MM.1S (cell line): Measurements from ENCODE around the gene IFT27.
A peak's percentile ranks its signal among the peaks of the same experiment; 100 is the strongest.

ENCODE experiments used
- CTCF ChIP-seq: fragments of 300-600 bp; sonication (generic); IDR thresholded peaks from 2 replicates; pipeline ENCODE4 v1.5.1; 2016; ENCODE audit warnings: antibody characterized with exemption, low read length, mixed read lengths
- EZH2 ChIP-seq: fragments of 300-600 bp; sonication (generic); optimal IDR thresholded peaks from 2 replicates; pipeline ENCODE3; 2017; ENCODE audit warnings: low read depth, mild to moderate bottlenecking, antibody characterized with exemption, low read length, mixed read lengths
- EZH2phosphoT487 ChIP-seq: fragments of 300-600 bp; sonication (generic); IDR thresholded peaks from 2 replicates; pipeline ENCODE4 v1.6.1; 2018; ENCODE audit warnings: antibody characterized with exemption, low read length

- TF ChIP-seq CTCF (peak; percentile 41), EZH2phosphoT487 (no peak), EZH2 (no peak)
Measured at GRCh38 chr22:36773935-36774334, 2.0 kb downstream of the IFT27 start.
